ENCODE measurements around the gene NEK5. TPM values are rescaled to one million over a fixed set of nuclear protein-coding genes. Genes with fewer than 3 reads are reported as not detected.
"Not testable (repeated sequence)": the region's sequence is repeated elsewhere in the genome, so short reads cannot be mapped to it uniquely, and the experiment has no call there.

NEK5 gene
- total RNA-seq, 1 experiment from 2014 or later = not detected

DNA sequence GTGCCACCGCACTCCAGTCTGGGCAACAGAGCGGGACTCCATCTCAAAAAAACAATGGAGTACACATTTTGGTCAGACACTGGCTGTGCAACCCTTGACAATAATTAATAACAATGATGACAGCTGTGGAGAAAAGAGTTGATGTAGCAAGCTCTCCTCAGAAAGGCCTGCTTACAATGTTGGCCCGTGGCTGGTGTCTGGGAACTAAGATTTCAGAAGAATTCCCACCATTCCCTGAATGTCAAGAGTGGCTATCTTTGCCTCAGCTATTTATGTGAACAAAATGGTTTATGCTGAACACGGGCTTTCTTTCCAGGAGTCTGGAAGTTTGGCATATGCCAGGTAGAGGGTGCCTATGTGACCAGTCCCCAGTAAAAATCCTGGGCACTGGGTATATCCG is 25.5 kb downstream of the NEK5 start:
- Histone ChIP-seq H2AFZ (no peak overlapping the region), H3K27me3 (ENCODE audit: insufficient read depth, low read depth) (no peaks in the 10 kb centered on the region), H3K4me1 (replicated peaks; ENCODE audit: insufficient read depth) (peaks cover 10% of the 10 kb centered on the region), H3K79me2 (ENCODE audit: low read depth) (no peaks in the 10 kb centered on the region), H3K4me3 (no peak overlapping the region), H3K9me2 (ENCODE audit: insufficient read depth) (peaks cover 4% of the 10 kb centered on the region; the same call in 1 of the 2 replicates), H3K27ac (no peak overlapping the region), H3F3A (ENCODE audit: insufficient read depth, low read depth) (no peaks in the 10 kb centered on the region), H3K36me3 (ENCODE audit: low read depth) (no peaks in the 10 kb centered on the region), H4K20me1 (ENCODE audit: insufficient read depth) (no peaks in the 10 kb centered on the region), H3K4me2 (no peak overlapping the region), H3K9me3 (ENCODE audit: insufficient read depth, low read depth) (no peaks in the 10 kb centered on the region)
- BruUV-seq (replicated peaks) = no TSS peak
- no peak for TF ChIP-seq EZH2 (IDR thresholded peaks at IDR 0.05; ENCODE audit: low read depth)
- TF ChIP-seq, protein P1, sequence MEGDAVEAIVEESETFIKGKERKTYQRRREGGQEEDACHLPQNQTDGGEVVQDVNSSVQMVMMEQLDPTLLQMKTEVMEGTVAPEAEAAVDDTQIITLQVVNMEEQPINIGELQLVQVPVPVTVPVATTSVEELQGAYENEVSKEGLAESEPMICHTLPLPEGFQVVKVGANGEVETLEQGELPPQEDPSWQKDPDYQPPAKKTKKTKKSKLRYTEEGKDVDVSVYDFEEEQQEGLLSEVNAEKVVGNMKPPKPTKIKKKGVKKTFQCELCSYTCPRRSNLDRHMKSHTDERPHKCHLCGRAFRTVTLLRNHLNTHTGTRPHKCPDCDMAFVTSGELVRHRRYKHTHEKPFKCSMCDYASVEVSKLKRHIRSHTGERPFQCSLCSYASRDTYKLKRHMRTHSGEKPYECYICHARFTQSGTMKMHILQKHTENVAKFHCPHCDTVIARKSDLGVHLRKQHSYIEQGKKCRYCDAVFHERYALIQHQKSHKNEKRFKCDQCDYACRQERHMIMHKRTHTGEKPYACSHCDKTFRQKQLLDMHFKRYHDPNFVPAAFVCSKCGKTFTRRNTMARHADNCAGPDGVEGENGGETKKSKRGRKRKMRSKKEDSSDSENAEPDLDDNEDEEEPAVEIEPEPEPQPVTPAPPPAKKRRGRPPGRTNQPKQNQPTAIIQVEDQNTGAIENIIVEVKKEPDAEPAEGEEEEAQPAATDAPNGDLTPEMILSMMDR (conservative IDR thresholded peaks at IDR 0.05) = no peak
- POLR2A ChIA-PET (ENCODE audit: unreplicated experiment) = no interaction called here
- intact Hi-C loops (cut with micrococcal nuclease; ENCODE audit: unreplicated experiment) = no loop called here
- CTCF ChIA-PET = no interaction called here
- no peak for DNase-seq

DNA sequence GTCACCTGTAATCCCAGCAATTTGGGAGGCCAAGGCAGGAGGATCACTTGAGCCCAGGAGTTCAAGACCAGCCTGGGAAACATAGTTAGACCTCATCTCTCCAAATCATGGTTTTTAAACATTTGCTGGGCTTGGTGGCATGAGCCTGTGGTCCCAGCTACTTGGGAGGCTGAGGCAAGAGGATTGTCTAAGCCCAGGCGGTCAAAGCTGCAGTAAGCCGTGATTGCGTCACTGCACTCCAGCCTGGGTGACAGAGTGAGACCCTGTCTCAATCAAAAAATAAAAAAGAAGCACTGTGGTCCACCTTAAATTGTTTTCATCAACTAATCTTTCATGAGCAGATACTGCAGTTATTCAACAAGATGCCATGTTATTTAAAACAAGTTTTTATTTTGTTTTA is 26.4 kb downstream of the NEK5 start:
- H3K4me1 ChIP-seq (replicated peaks; ENCODE audit: insufficient read depth) = peaks cover 10% of the 10 kb centered on the region
- H3K36me3 ChIP-seq (ENCODE audit: low read depth); H2AFZ ChIP-seq; intact Hi-C loops (cut with micrococcal nuclease; ENCODE audit: unreplicated experiment); H3K79me2 ChIP-seq (ENCODE audit: low read depth); POLR2A ChIA-PET (ENCODE audit: unreplicated experiment); H3K27ac ChIP-seq; H3F3A ChIP-seq (ENCODE audit: insufficient read depth, low read depth); CTCF ChIA-PET; H4K20me1 ChIP-seq (ENCODE audit: insufficient read depth); H3K27me3 ChIP-seq (ENCODE audit: insufficient read depth, low read depth); H3K4me3 ChIP-seq; DNase-seq; H3K9me2 ChIP-seq (ENCODE audit: insufficient read depth); H3K9me3 ChIP-seq (ENCODE audit: insufficient read depth, low read depth); H3K4me2 ChIP-seq; BruUV-seq (replicated peaks): not testable (repeated sequence)

DNA sequence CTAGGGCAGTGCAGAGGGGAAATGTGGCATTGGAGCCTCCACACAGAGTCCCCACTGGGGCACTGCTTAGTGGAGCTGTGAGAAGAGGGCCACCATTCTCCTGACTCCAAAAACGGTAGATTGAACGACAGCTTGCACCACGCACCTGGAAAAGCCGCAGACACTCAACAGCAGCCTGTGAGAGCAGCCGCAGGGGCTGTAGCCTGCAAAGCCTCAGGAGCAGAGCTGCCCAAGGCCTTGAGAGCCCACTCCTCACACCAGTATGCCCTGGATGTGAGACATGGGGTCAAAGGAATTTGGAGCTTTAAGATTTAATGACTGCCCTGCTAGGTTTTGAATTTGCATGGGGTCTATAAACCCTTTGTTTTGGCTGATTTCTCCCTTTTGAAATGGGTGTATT is 31.7 kb downstream of the NEK5 start:
- Histone ChIP-seq H3K36me3 (ENCODE audit: low read depth) (no peaks in the 10 kb centered on the region), H2AFZ (no peak overlapping the region), H3K27me3 (ENCODE audit: insufficient read depth, low read depth) (no peaks in the 10 kb centered on the region), H3F3A (ENCODE audit: insufficient read depth, low read depth) (no peaks in the 10 kb centered on the region), H3K4me1 (replicated peaks; ENCODE audit: insufficient read depth) (no peaks in the 10 kb centered on the region), H3K9me2 (ENCODE audit: insufficient read depth) (no peaks in the 10 kb centered on the region), H3K27ac (no peak overlapping the region), H3K9me3 (ENCODE audit: insufficient read depth, low read depth) (no peaks in the 10 kb centered on the region), H3K79me2 (ENCODE audit: low read depth) (no peaks in the 10 kb centered on the region), H3K4me3 (no peak overlapping the region), H4K20me1 (ENCODE audit: insufficient read depth) (no peaks in the 10 kb centered on the region), H3K4me2 (no peak overlapping the region)
- BruUV-seq (replicated peaks) = no TSS peak
- CTCF ChIA-PET = no interaction called here
- TF ChIP-seq EZH2 (IDR thresholded peaks at IDR 0.05; ENCODE audit: low read depth) = no peak
- TF ChIP-seq, protein P1 (conservative IDR thresholded peaks at IDR 0.05) = no peak
- intact Hi-C loops (cut with micrococcal nuclease; ENCODE audit: unreplicated experiment) = no loop called here
- POLR2A ChIA-PET (ENCODE audit: unreplicated experiment) = no interaction called here
- DNase-seq = no peak

DNA sequence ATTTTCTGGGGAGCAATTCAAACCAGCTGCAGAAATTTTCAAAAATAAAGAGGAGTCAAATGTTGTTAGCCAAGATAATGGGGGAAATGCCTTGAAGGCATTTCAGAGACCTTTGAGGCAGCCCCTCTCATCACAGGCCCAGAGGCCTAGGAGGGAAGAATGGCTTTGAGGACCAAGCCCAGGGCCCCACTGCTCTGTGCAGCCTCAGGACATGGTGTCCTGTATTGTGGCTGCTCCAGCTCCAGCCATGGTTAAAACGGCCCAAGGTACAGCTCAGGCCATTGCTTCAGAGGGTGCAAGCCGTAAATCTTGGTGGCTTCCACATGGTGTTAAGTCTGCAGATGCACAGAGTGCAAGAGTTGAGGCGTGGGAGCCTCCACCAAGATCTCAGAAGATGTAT is 32.1 kb downstream of the NEK5 start:
- Histone ChIP-seq H3K9me2 (ENCODE audit: insufficient read depth) (no peaks in the 10 kb centered on the region), H2AFZ (no peak overlapping the region), H3K79me2 (ENCODE audit: low read depth) (no peaks in the 10 kb centered on the region), H3K9me3 (ENCODE audit: insufficient read depth, low read depth) (no peaks in the 10 kb centered on the region), H3K27me3 (ENCODE audit: insufficient read depth, low read depth) (no peaks in the 10 kb centered on the region), H3K36me3 (ENCODE audit: low read depth) (no peaks in the 10 kb centered on the region), H3F3A (ENCODE audit: insufficient read depth, low read depth) (no peaks in the 10 kb centered on the region), H3K4me3 (no peak overlapping the region), H3K4me1 (replicated peaks; ENCODE audit: insufficient read depth) (no peaks in the 10 kb centered on the region), H4K20me1 (ENCODE audit: insufficient read depth) (no peaks in the 10 kb centered on the region), H3K4me2 (no peak overlapping the region), H3K27ac (no peak overlapping the region)
- ChIA-PET POLR2A (ENCODE audit: unreplicated experiment) (no interaction called here), CTCF (no interaction called here)
- no peak for DNase-seq
- TF ChIP-seq, protein P1 (conservative IDR thresholded peaks at IDR 0.05) = no peak
- TF ChIP-seq EZH2 (IDR thresholded peaks at IDR 0.05; ENCODE audit: low read depth) = no peak
- BruUV-seq (replicated peaks) = no TSS peak
- intact Hi-C loops (cut with micrococcal nuclease; ENCODE audit: unreplicated experiment) = no loop called here
